VCaP (cell line): Measurements from ENCODE around the gene LCN12.

Experiments used
- H3K27ac ChIP-seq: fragments of 450-650 bp; 2 replicates; pipeline ENCODE4 v1.5.1; 2017
- TF ChIP-seq, protein P1 (sequence below): fragments of 450-650 bp; conservative IDR thresholded peaks from 2 replicates; pipeline ENCODE4 v1.5.1; 2017; ENCODE audit warnings: mild to moderate bottlenecking, moderate library complexity

Gene LCN12

GRCh38 chr9:136962701-136963248, 10.7 kb downstream of the LCN12 start:
- TF ChIP-seq, protein P1, sequence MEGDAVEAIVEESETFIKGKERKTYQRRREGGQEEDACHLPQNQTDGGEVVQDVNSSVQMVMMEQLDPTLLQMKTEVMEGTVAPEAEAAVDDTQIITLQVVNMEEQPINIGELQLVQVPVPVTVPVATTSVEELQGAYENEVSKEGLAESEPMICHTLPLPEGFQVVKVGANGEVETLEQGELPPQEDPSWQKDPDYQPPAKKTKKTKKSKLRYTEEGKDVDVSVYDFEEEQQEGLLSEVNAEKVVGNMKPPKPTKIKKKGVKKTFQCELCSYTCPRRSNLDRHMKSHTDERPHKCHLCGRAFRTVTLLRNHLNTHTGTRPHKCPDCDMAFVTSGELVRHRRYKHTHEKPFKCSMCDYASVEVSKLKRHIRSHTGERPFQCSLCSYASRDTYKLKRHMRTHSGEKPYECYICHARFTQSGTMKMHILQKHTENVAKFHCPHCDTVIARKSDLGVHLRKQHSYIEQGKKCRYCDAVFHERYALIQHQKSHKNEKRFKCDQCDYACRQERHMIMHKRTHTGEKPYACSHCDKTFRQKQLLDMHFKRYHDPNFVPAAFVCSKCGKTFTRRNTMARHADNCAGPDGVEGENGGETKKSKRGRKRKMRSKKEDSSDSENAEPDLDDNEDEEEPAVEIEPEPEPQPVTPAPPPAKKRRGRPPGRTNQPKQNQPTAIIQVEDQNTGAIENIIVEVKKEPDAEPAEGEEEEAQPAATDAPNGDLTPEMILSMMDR, result no peak
- H3K27ac ChIP-seq, result no peak overlapping the region

- H3K27ac ChIP-seq, result no peak overlapping the region
- TF ChIP-seq, protein P1, result no peak
Measured at GRCh38 chr9:136963341-136963740, 11.3 kb downstream of the LCN12 start.

DNA sequence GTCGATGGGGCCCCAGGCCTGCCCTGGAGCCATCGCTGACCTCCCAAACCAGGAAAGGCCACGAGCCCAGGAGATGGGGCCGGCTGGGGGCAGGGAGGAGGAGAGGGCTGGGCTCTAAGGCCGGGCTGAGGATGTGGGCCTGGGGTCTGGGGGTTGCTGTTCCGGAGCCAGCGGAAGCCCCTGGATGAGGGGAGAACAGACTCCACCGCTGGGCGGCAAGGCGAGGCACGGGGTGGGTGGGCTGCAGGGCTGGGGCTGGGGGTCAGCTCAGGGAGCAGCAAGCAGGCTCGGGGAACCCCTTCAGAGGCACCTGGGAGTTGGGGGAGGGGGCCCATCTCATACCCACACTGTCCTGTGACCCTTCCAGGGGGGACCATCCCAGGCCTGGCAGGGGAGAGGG, 11.7 kb downstream of the LCN12 start:
- TF ChIP-seq, protein P1, result no peak
- H3K27ac ChIP-seq, result no peak overlapping the region

GRCh38 chr9:136964171-136964689, 12.2 kb downstream of the LCN12 start:
- TF ChIP-seq, protein P1, result no peak
- no peak overlapping the region for H3K27ac ChIP-seq

DNA sequence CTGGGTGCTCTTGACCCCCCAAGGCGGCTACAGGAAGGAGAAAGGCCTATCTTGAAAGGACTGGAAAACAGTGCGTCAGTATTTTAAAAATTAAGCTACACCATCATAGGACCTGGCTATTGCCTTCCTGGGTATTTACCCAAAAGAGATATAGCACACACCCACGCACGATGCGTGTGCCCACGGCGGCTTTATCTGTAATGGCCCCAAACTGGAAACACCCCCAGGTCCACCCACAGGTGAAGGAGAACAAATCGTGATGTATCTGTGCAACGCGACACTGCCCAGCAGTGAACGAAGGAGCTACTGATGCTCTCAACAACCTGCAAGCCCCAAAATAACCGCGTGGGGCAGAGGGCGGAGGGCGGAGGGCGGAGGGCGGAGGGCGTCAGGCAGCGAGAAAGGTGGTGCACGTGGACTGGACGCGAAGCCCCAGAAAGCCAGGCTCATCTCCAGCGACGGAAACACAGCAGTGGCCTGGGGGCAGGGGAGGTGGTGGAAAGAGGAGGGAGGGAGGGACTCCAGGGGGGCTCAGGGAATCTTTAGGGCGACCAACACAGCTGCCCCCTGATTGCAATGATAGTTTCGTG, 12.9 kb downstream of the LCN12 start:
- H3K27ac ChIP-seq, result no peak overlapping the region

DNA sequence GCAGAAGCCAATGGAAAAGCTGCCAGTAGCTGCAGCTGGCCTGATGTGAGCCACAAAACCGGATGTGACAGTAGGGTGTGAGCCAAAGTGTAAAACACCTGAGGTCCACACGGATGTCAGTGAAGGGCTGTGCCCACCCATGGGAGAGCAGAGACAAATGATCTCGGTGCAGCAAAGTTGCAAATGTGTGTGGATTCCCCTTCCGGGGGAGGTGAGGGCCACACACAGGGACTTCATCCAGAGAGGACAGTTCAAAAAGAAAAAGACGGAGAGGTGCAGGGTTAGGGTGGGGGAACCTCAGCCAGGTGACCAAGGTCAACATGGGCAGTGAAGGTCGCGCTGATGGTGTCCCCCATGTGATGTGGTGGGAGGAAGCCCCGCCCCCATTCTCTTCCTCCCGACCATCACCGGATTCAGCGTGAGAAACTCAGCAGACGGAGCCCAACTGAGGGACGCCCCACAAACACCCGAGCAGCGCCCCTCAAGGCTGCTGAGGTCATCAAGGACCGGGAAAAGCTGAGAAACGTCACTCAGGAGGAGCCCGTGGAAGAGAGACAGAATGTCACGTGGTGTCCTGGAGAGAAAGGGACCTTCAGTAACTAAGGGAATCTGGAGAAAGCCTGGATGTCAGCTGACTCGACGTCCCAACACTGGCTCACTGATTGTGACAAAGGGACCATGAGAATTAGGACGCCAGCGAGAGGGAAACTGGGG, 13.9 kb downstream of the LCN12 start:
- TF ChIP-seq, protein P1, result no peak
- no peak overlapping the region for H3K27ac ChIP-seq

More for the DNA sequence above, 12.9 kb downstream of the LCN12 start:
- TF ChIP-seq, protein P1, result no peak

DNA sequence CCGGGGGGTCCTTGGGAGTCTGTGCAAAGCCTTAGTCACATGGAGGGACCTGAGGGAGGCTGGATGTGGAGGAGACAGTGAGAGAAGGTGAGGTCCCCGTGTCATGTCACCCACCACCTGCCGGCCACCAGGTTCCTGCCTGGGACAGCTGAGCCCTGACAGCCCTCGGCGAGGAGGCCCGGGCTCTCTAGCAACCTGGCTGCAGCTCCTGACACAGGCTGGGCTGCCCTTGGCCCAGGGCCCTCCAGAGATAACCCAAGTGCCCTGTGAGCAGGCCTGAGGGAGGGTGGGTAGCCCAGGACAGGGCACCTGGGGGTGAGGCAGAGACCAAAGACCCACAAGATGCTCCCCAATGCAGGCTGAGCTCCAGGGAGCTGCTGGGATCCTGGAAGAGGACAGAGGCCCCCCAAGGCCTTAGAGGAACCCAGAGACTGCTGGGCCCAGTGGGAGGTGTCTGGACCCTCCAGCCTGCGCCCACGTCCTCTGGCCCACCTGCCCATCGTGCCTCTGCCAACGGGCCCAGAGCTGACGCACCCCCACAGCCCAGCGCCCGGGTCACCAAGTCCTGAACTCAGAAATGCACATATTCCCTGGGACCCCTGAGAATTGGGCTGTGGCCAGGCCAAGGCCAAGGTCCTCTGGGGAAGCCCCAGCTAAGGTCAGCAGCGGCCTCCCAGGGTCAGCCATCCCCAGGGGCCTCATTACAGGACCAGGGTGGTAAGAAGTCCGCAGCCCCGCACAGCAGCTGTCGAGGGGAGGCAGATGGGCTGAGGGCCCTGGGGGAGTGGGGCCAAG, 16.5 kb downstream of the LCN12 start:
- H3K27ac ChIP-seq, result no peak overlapping the region
- TF ChIP-seq, protein P1, result no peak
